Endothelial cell of umbilical vein (primary cell): Measurements from ENCODE around the gene GRK4. TPM values are rescaled to one million over a fixed set of nuclear protein-coding genes. Genes with fewer than 3 reads are reported as not detected.

Experiments
- BruUV-seq: library from RNA; stranded (reverse); fragments of 400-500 nt; replicated peaks from 2 replicates; lab custom pipeline; 2021; lab: Mats Ljungman, UMichigan
- CTCF ChIA-PET: fragments of 300-600, 350-600 bp; sonication (Branson Sonifier 250); formaldehyde crosslinking; loops from one replicate; lab custom pipeline; 2021; ENCODE audit warnings: antibody characterized with exemption, inconsistent platforms; lab: Charles Lee
- POLR2A ChIA-PET: fragments of 300-600, 350-600 bp; sonication (Branson Sonifier 250); formaldehyde crosslinking; loops from one replicate; lab custom pipeline; 2021; ENCODE audit warnings: antibody characterized with exemption, inconsistent platforms; lab: Charles Lee
- DNase-seq: peaks from one replicate; pipeline ENCODE4 v3.0.0-alpha.2; 2011; ENCODE audit warnings: low read depth, low spot score
- FAIRE-seq: peaks from 2 replicates; lab custom pipeline; 2011; peaks lifted over from hg19 to GRCh38; lab: Jason Lieb, UNC
- H2AFZ ChIP-seq: 2 replicates; pipeline ENCODE4 v1.6.0; 2012; ENCODE audit warnings: low read depth, low read length, control low read depth, inconsistent platforms
- H3K27ac ChIP-seq: 2 replicates; pipeline ENCODE4 v1.5.1; 2011; ENCODE audit warnings: low read depth, mild to moderate bottlenecking, control low read depth, low read length, moderate library complexity; ENCODE audit not compliant: insufficient read depth
- H3K27me3 ChIP-seq, 2 experiments: 2 replicates each; pipeline versions ENCODE4 v1.6.0 to v1.6.1; 2011; ENCODE audit warnings: low read length in 2 of 2, mixed read lengths in 1 of 2; ENCODE audit not compliant: control insufficient read depth in 2 of 2, insufficient read depth in 2 of 2
- H3K36me3 ChIP-seq, 2 experiments: 2 replicates in 1 of 2; 3 replicates in 1 of 2; pipeline ENCODE4 v1.5.1; 2011; ENCODE audit warnings: low read length in 2 of 2, mild to moderate bottlenecking in 1 of 2, moderate library complexity in 1 of 2; ENCODE audit not compliant: control insufficient read depth in 2 of 2, insufficient read depth in 2 of 2; ENCODE audit errors: extremely low read depth in 1 of 2
- H3K4me1 ChIP-seq: 3 replicates; pipeline ENCODE4 v1.5.1; 2011; ENCODE audit warnings: mild to moderate bottlenecking, low read length; ENCODE audit not compliant: control insufficient read depth, insufficient read depth; ENCODE audit errors: extremely low read depth
- H3K4me2 ChIP-seq: 2 replicates; pipeline ENCODE4 v1.6.1; 2011; ENCODE audit warnings: low read length, control low read depth, mixed read lengths; ENCODE audit not compliant: insufficient read depth
- H3K4me3 ChIP-seq, 3 experiments: fragments of 200-600 bp in 1 of 3; sonication (generic), shearing (Covaris generic) in 1 of 3; replicated peaks in 1 of 3; 2 replicates each; pipeline ENCODE4 v1.5.1; 2011 to 2016; ENCODE audit warnings: control low read depth in 3 of 3, low read length in 3 of 3, mild to moderate bottlenecking in 2 of 3, inconsistent platforms in 1 of 3, low read depth in 1 of 3, moderate library complexity in 1 of 3; ENCODE audit not compliant: insufficient read depth in 1 of 3
- H3K79me2 ChIP-seq: 2 replicates; pipeline ENCODE4 v1.6.0; 2012; ENCODE audit warnings: low read length, inconsistent platforms; ENCODE audit not compliant: control insufficient read depth, insufficient read depth
- H3K9ac ChIP-seq: replicated peaks from 2 replicates; pipeline ENCODE3; 2011; ENCODE audit warnings: low read length, control low read depth; ENCODE audit not compliant: insufficient read depth; ENCODE audit errors: extremely low read depth
- H3K9me1 ChIP-seq: replicated peaks from 3 replicates; pipeline ENCODE4 v1.6.0; 2011; ENCODE audit warnings: mild to moderate bottlenecking, low read length; ENCODE audit not compliant: control insufficient read depth, insufficient read depth; ENCODE audit errors: extremely low read depth
- H3K9me3 ChIP-seq: replicated peaks from 2 replicates; pipeline ENCODE4 v1.5.1; 2012; ENCODE audit warnings: low read length, inconsistent platforms; ENCODE audit not compliant: control insufficient read depth, insufficient read depth
- H4K20me1 ChIP-seq: replicated peaks from 2 replicates; pipeline ENCODE3; 2011; ENCODE audit warnings: mild to moderate bottlenecking, low read length; ENCODE audit not compliant: control insufficient read depth, insufficient read depth; ENCODE audit errors: extremely low read depth
- CTCF ChIP-seq, 2 donors: IDR thresholded peaks; 1 replicate in 1 of 2; 2 replicates in 1 of 2; pipeline ENCODE4 v1.5.1; 2011; ENCODE audit warnings: low read length in 2 of 2, mild to moderate bottlenecking in 2 of 2, moderate library complexity in 2 of 2, control low read depth in 1 of 2, inconsistent platforms in 1 of 2, low read depth in 1 of 2; ENCODE audit not compliant: insufficient read depth in 1 of 2; ENCODE audit errors: extremely low read depth in 1 of 2
- GATA2 ChIP-seq: IDR thresholded peaks from 2 replicates; pipeline ENCODE4 v1.7.0; 2011; ENCODE audit warnings: low read depth, mild to moderate bottlenecking, moderate library complexity, mixed read lengths, low read length; ENCODE audit not compliant: insufficient read length, insufficient read depth
- JUN ChIP-seq: IDR thresholded peaks from 2 replicates; pipeline ENCODE4 v1.6.1; 2011; ENCODE audit warnings: borderline replicate concordance, low read depth; ENCODE audit not compliant: insufficient read length, insufficient read depth
- MYC ChIP-seq: IDR thresholded peaks from one replicate; pipeline ENCODE4 v1.6.1; 2011; ENCODE audit warnings: mild to moderate bottlenecking, low read depth, low read length
- POLR2AphosphoS5 ChIP-seq: IDR thresholded peaks from 2 replicates; pipeline ENCODE4 v1.6.1; 2012; ENCODE audit warnings: low read depth, mild to moderate bottlenecking, control low read depth, low read length, moderate library complexity; ENCODE audit not compliant: insufficient read depth
- dilution Hi-C: fragments of 300-500 bp; cut with MboI; formaldehyde crosslinking; loops from one replicate; pipeline ENCODE4 v1.15.0; 2019; ENCODE audit warnings: low sequenced_read_pairs; ENCODE audit not compliant: extremely low pct_ligation_motif_present
- intact Hi-C: fragments of 100-400 bp; cut with micrococcal nuclease; formaldehyde crosslinking; loops from one replicate; pipeline ENCODE4 v1.10.0; 2022
- polyA plus RNA-seq, 4 experiments: library from polyadenylated mRNA; depleted of rRNA in 3 of 4; stranded (reverse) in 3 of 4; unstranded in 1 of 4; fragments of >200 nt; gene quantifications; 2 replicates each; pipeline versions ENCODE4 v1.2.1 to v1.2.3, GENCODE V29; 2011 to 2012; ENCODE audit warnings: missing spikeins in 1 of 4
- total RNA-seq: library from RNA; stranded (reverse); gene quantifications from 2 replicates; pipeline ENCODE4 v1.2.3, GENCODE V29; 2021
- TF ChIP-seq, protein P1 (sequence below): IDR thresholded peaks from 2 replicates; pipeline ENCODE4 v1.6.1; 2011; ENCODE audit not compliant: insufficient read depth, insufficient read length

GRK4 gene
- total and polyA plus RNA-seq, 2 donors (not counting 3 experiments of a cell fraction or from before 2014, with no cell fraction given), result 3.1 to 6.3 TPM

DNA sequence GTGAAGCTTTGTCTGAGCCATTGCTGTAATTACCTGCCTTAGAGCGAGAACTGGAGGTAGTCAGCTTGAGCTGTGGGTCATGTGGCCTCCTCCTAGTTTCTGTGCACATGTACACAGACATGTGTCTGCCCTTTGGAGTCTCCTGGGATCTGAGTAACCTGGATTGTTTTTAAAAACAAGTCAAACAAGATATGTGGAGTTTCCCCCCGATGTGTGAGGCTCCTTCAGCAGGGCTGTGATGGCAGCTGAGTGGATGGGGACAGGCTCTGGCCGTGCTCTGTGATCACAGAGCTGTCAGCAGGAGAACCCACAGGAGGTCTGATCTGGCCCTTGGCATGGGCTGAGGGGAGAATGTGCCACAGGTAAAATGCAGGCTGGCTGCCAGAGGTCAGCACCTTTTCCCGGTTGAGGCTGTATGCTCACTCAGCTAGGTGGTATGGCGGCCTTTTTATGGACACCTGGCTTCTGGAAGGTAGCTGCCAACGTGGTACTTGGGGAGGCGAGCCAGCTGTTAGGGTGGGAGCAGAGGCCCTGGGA lies 38.5 kb upstream of the GRK4 start:
- TF ChIP-seq POLR2AphosphoS5, result no peak
- TF ChIP-seq CTCF (IDR thresholded peaks at IDR 0.05; ENCODE audit: extremely low read depth in 1 of 2, insufficient read depth in 1 of 2, low read depth in 1 of 2, low read length in 2 of 2), result no peak
- TF ChIP-seq, protein P1, sequence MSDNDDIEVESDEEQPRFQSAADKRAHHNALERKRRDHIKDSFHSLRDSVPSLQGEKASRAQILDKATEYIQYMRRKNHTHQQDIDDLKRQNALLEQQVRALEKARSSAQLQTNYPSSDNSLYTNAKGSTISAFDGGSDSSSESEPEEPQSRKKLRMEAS, result no peak
- no peak for TF ChIP-seq GATA2
- no peak for TF ChIP-seq MYC
- TF ChIP-seq JUN, result no peak
- DNase-seq (no peak), FAIRE-seq (no peak)
- intact Hi-C loops (no loop called here), dilution Hi-C loops (no loop called here)
- peaks cover 3% of the 10 kb centered on the region for H3K4me1 ChIP-seq
- no peaks in the 10 kb centered on the region for H3K9me3 ChIP-seq
- H3K4me2 ChIP-seq, result no peak overlapping the region
- ChIA-PET CTCF (interaction anchor here (1.0 kb wide), 1 partner anchor 29 kb away, joined by 3 read pairs; no protein-coding TSS in a partner anchor), POLR2A (no interaction called here)
- H3K27ac ChIP-seq, result no peak overlapping the region
- no TSS peak for BruUV-seq
- H3K36me3 ChIP-seq, result peaks cover 2 to 49% of the 10 kb centered on the region in 2 experiments
- no peak overlapping the region for H2AFZ ChIP-seq
- H3K4me3 ChIP-seq, result no peak overlapping the region
- no peaks in the 10 kb centered on the region for H3K27me3 ChIP-seq
- no peak overlapping the region for H3K9ac ChIP-seq
- peaks cover 10% of the 10 kb centered on the region for H3K79me2 ChIP-seq
- no peaks in the 10 kb centered on the region for H4K20me1 ChIP-seq
- no peaks in the 10 kb centered on the region for H3K9me1 ChIP-seq
